CD4-positive, alpha-beta T cell treated with Interleukin-2 at 100 ng/mL for 4 hours (primary cell): ENCODE results near the gene CSTF2.
"Not testable (repeated sequence)": the region's sequence is repeated elsewhere in the genome, so short reads cannot be mapped to it uniquely, and the experiment has no call there.

ENCODE experiments used
- DNase-seq: peaks from one replicate; pipeline ENCODE4 v3.0.0-alpha.2; 2020; ENCODE audit warnings: low spot score

CSTF2 gene

GRCh38 chrX:100819837-100820666 lies at the start of gene CSTF2:
Gene CSTF2, plus strand, starts transcription at chrX:100820391. Its CDS starts 26 bp downstream, at chrX:100820417.
- DNase-seq = peak; percentile 77

- not testable (repeated sequence) for DNase-seq
These were observed 23.8 kb upstream of the CSTF2 start for GRCh38 chrX:100796371-100796770.

GRCh38 chrX:100797359-100797758 lies 22.8 kb upstream of the CSTF2 start:
- DNase-seq = no peak

GRCh38 chrX:100798484-100799214 lies 21.5 kb upstream of the CSTF2 start:
- DNase-seq = no peak

GRCh38 chrX:100802843-100803242 lies 17.3 kb upstream of the CSTF2 start:
- no peak for DNase-seq

GRCh38 chrX:100804780-100805179 lies 15.4 kb upstream of the CSTF2 start:
- no peak for DNase-seq

- not testable (repeated sequence) for DNase-seq
These were observed 11.9 kb upstream of the CSTF2 start for GRCh38 chrX:100808265-100808664.

- no peak for DNase-seq
These were observed 7.7 kb upstream of the CSTF2 start for GRCh38 chrX:100812216-100813158.

GRCh38 chrX:100817340-100817739 lies 2.9 kb upstream of the CSTF2 start:
- DNase-seq = no peak

GRCh38 chrX:100819534-100819836 lies 706 bp upstream of the CSTF2 start:
- no peak for DNase-seq

- DNase-seq = peak; percentile 58
These were observed 9.5 kb downstream of the CSTF2 start for GRCh38 chrX:100829730-100830129.

- no peak for DNase-seq
These were observed 10.0 kb downstream of the CSTF2 start for GRCh38 chrX:100830143-100830542.

- DNase-seq = no peak
These were observed 10.4 kb downstream of the CSTF2 start for GRCh38 chrX:100830547-100830946.

- no peak for DNase-seq
These were observed 11.2 kb downstream of the CSTF2 start for GRCh38 chrX:100831219-100831946.

GRCh38 chrX:100850317-100850716 lies 30.1 kb downstream of the CSTF2 start:
- no peak for DNase-seq

- no peak for DNase-seq
These were observed 32.6 kb downstream of the CSTF2 start for GRCh38 chrX:100852810-100853209.

GRCh38 chrX:100863326-100863864 lies 43.2 kb downstream of the CSTF2 start:
- DNase-seq = no peak

GRCh38 chrX:100864657-100865391 lies 44.6 kb downstream of the CSTF2 start:
- DNase-seq = no peak

- DNase-seq = no peak
These were observed 48.1 kb downstream of the CSTF2 start for GRCh38 chrX:100868273-100868672.

- DNase-seq = no peak
These were observed 50.3 kb downstream of the CSTF2 start for GRCh38 chrX:100870527-100870926.
